WTC11 (cell line): Measurements from ENCODE around the gene CD37.

Experiments
- CREB1 ChIP-seq: sonication (generic); formaldehyde crosslinking; IDR thresholded peaks from 2 replicates; pipeline ENCODE4 v1.8.0; 2023; ENCODE audit warnings: mild to moderate bottlenecking, missing genetic modification reagents
- CTCF ChIP-seq: fragments of 200-600 bp; IDR thresholded peaks from 2 replicates; pipeline ENCODE4 v1.8.0; 2022; ENCODE audit warnings: antibody characterized with exemption
- FOXP1 ChIP-seq: sonication (generic); formaldehyde crosslinking; IDR thresholded peaks from 2 replicates; pipeline ENCODE4 v1.8.0; 2022; ENCODE audit warnings: missing genetic modification reagents, mild to moderate bottlenecking, moderate library complexity, borderline replicate concordance
- MLX ChIP-seq: sonication (generic); formaldehyde crosslinking; IDR thresholded peaks from 2 replicates; pipeline ENCODE4 v1.8.1; 2023; ENCODE audit warnings: mild to moderate bottlenecking, missing genetic modification reagents, moderate library complexity
- NFE2L1 ChIP-seq: sonication (generic); formaldehyde crosslinking; IDR thresholded peaks from 2 replicates; pipeline ENCODE4 v1.8.1; 2023; ENCODE audit warnings: missing genetic modification reagents
- ZNF263 ChIP-seq: sonication (generic); formaldehyde crosslinking; IDR thresholded peaks from 2 replicates; pipeline ENCODE4 v1.8.1; 2022; ENCODE audit warnings: low read depth, mild to moderate bottlenecking, moderate library complexity, missing genetic modification reagents

GRCh38 chr19:49378512-49378911, 43.3 kb downstream of the CD37 start:
- TF ChIP-seq CTCF (no peak), MLX (CRISPR knock-in tag) (no peak), CREB1 (CRISPR knock-in tag) (no peak), ZNF263 (CRISPR knock-in tag) (no peak), NFE2L1 (CRISPR knock-in tag) (no peak), FOXP1 (CRISPR knock-in tag) (no peak)
